ENCODE measurements around the gene SRSF9. TPM values are rescaled to one million over a fixed set of nuclear protein-coding genes. Genes with fewer than 3 reads are reported as not detected.
A peak's percentile ranks its signal among the peaks of the same experiment; 100 is the strongest.

SRSF9 gene
- total and polyA plus RNA-seq, 2 of the 13 experiments (the other 11 are each of a cell fraction or from before 2014, with no cell fraction given): 125 to 144 TPM

- no peak; the same call in 1 of the 2 replicates for TF ChIP-seq AKNA (CRISPR knock-in tag; IDR thresholded peaks at IDR 0.05; ENCODE audit: borderline replicate concordance)
- TF ChIP-seq NCOR1 (IDR thresholded peaks at IDR 0.05; ENCODE audit: borderline replicate concordance, low read length): no peak
- peak; percentile 72; the same call in 1 of the 2 replicates for TF ChIP-seq KDM5A (IDR thresholded peaks at IDR 0.05; ENCODE audit: borderline replicate concordance, low read length)
- TF ChIP-seq FUBP1 (CRISPR knock-in tag; IDR thresholded peaks at IDR 0.05; ENCODE audit: borderline replicate concordance): no peak
- no peak for TF ChIP-seq ZNF225 (CRISPR knock-in tag; IDR thresholded peaks at IDR 0.05)
- peak; percentile 57 for TF ChIP-seq ATF1 (CRISPR knock-in tag; IDR thresholded peaks at IDR 0.05)
- peak; percentile 26; the same call in 1 of the 2 replicates for TF ChIP-seq RXRB (CRISPR knock-in tag; IDR thresholded peaks at IDR 0.05; ENCODE audit: borderline replicate concordance)
- TF ChIP-seq PBX2 (CRISPR knock-in tag; IDR thresholded peaks at IDR 0.05): no peak
- TF ChIP-seq HNRNPLL (IDR thresholded peaks at IDR 0.05; ENCODE audit: low read depth, low read length, poor library complexity, severe bottlenecking): peak; percentile 55
- TF ChIP-seq RFX1 (IDR thresholded peaks at IDR 0.05): peak; percentile 96
- TF ChIP-seq ZBTB14 (CRISPR knock-in tag; IDR thresholded peaks at IDR 0.05): no peak; the same call in 1 of the 2 replicates
- TF ChIP-seq TERF1 (CRISPR knock-in tag; IDR thresholded peaks at IDR 0.05): no peak
- no peak for TF ChIP-seq ELF1 (CRISPR knock-in tag; IDR thresholded peaks at IDR 0.05)
- peak; percentile 58; the same call in 1 of the 2 replicates for TF ChIP-seq ZNF580 (CRISPR knock-in tag; IDR thresholded peaks at IDR 0.05; ENCODE audit: borderline replicate concordance, low read depth)
- TF ChIP-seq MAZ (IDR thresholded peaks at IDR 0.05; ENCODE audit: borderline replicate concordance, low read depth, low read length): peak; percentile 85
- peak; percentile 89 for TF ChIP-seq MAZ (CRISPR knock-in tag; IDR thresholded peaks at IDR 0.05; ENCODE audit: low read depth)
These were observed 26.3 kb upstream of the SRSF9 start, which contains the start of gene DYNLL1 (continued) for GRCh38 chr12:120495731-120496412.

Measured in HepG2 (cell line).